Liver (tissue), 3 donors: Measurements from ENCODE around the gene ZDHHC11.

Experiments used
- CTCF ChIP-seq: fragments of 150-350 bp; IDR thresholded peaks from 2 replicates; pipeline ENCODE4 v1.5.1; 2017; ENCODE audit warnings: improper control_type of control experiment, low read depth, low read length; ENCODE audit not compliant: missing input control
- EGR1 ChIP-seq, 2 donors: IDR thresholded peaks; 2 replicates each; pipeline ENCODE4 v1.6.1; 2016 to 2018; ENCODE audit warnings: antibody characterized with exemption in 2 of 2, low read depth in 2 of 2
- FOXA1 ChIP-seq: IDR thresholded peaks from 2 replicates; pipeline ENCODE4 v1.6.1; 2016; ENCODE audit warnings: antibody characterized with exemption
- GABPA ChIP-seq, 2 donors: IDR thresholded peaks in 1 of 2; conservative IDR thresholded peaks in 1 of 2; 2 replicates each; pipeline ENCODE4 v1.6.1; 2016; ENCODE audit warnings: antibody characterized with exemption in 2 of 2, mild to moderate bottlenecking in 1 of 2, moderate library complexity in 1 of 2
- HNF4G ChIP-seq: IDR thresholded peaks from 2 replicates; pipeline ENCODE4 v1.6.1; 2016; ENCODE audit warnings: antibody characterized with exemption
- JUND ChIP-seq, 2 donors: IDR thresholded peaks; 2 replicates each; pipeline ENCODE4 v1.6.1; 2016; ENCODE audit warnings: antibody characterized with exemption in 2 of 2
- MAX ChIP-seq: IDR thresholded peaks from 2 replicates; pipeline ENCODE4 v1.6.1; 2016; ENCODE audit warnings: antibody characterized with exemption
- RAD21 ChIP-seq, 2 donors: IDR thresholded peaks; 2 replicates each; pipeline ENCODE4 v1.6.1; 2016; ENCODE audit warnings: antibody characterized with exemption in 2 of 2, mild to moderate bottlenecking in 2 of 2
- REST ChIP-seq: IDR thresholded peaks from 2 replicates; pipeline ENCODE4 v1.6.1; 2016; ENCODE audit warnings: antibody characterized with exemption, mild to moderate bottlenecking
- TAF1 ChIP-seq: conservative IDR thresholded peaks from 2 replicates; pipeline ENCODE4 v1.6.1; 2016; ENCODE audit warnings: antibody characterized with exemption, mild to moderate bottlenecking
- donor health status: healthy.
- donor health status: healthy.

GRCh38 chr5:873328-873727, 22.5 kb upstream of the ZDHHC11 start:
- TF ChIP-seq CTCF: no peak
- no peak for TF ChIP-seq GABPA (IDR thresholded peaks at IDR 0.05 in 1 of 2, conservative IDR thresholded peaks at IDR 0.05 in 1 of 2)
- no peak for TF ChIP-seq FOXA1
- TF ChIP-seq EGR1 (IDR thresholded peaks at IDR 0.05; ENCODE audit: low read depth in 2 of 2): no peak
- no peak for TF ChIP-seq RAD21 (IDR thresholded peaks at IDR 0.05)
- TF ChIP-seq TAF1: no peak
- TF ChIP-seq MAX: no peak
- no peak for TF ChIP-seq JUND (IDR thresholded peaks at IDR 0.05)
- no peak for TF ChIP-seq HNF4G
- TF ChIP-seq REST: no peak
